ENCODE data around the gene FEN1. TPM values are rescaled to one million over a fixed set of nuclear protein-coding genes. Genes with fewer than 3 reads are reported as not detected.

Gene FEN1
- total RNA-seq, 1 donor from 2014 or later: 13.8 TPM

GRCh38 chr11:61763930-61764605 lies 28.6 kb upstream of the FEN1 start:
- Mint-ChIP-seq H3K36me3 (ENCODE audit: low read depth, unreplicated experiment) (peaks cover 4% of the 10 kb centered on the region), H3K4me3 (ENCODE audit: unreplicated experiment) (no peak overlapping the region), H3K27ac (ENCODE audit: unreplicated experiment) (no peak overlapping the region), H3K27me3 (ENCODE audit: low read depth, unreplicated experiment) (no peaks in the 10 kb centered on the region), H3K4me1 (ENCODE audit: low read depth, unreplicated experiment) (peaks cover 19% of the 10 kb centered on the region), H3K9me3 (ENCODE audit: unreplicated experiment) (no peaks in the 10 kb centered on the region)
- Histone ChIP-seq H3K79me2 (ENCODE audit: insufficient read depth, low read length) (peaks cover 30% of the 10 kb centered on the region), H2AFZ (ENCODE audit: low read depth, low read length) (no peak overlapping the region), H3K36me3 (ENCODE audit: insufficient read depth, low read length) (no peaks in the 10 kb centered on the region), H4K20me1 (ENCODE audit: insufficient read depth, low read length) (peaks cover 16% of the 10 kb centered on the region), H3K4me3 (ENCODE audit: insufficient read depth, low read depth, low read length) (no peak overlapping the region), H3K4me1 (ENCODE audit: insufficient read depth, low read length) (peaks cover 14% of the 10 kb centered on the region), H3K27me3 (ENCODE audit: insufficient read depth, low read length) (no peaks in the 10 kb centered on the region), H3K4me2 (ENCODE audit: low read length) (no peak overlapping the region), H3K27ac (ENCODE audit: low read depth, low read length) (no peak overlapping the region), H3K9ac (ENCODE audit: low read length) (no peak overlapping the region), H3K9me3 (ENCODE audit: insufficient read depth, low read depth, low read length) (no peaks in the 10 kb centered on the region)
- FAIRE-seq: no peak
- DNase-seq (ENCODE audit: low read depth): no peak
- no peak for TF ChIP-seq EZH2 (IDR thresholded peaks at IDR 0.05; ENCODE audit: insufficient read depth, low read length)
- TF ChIP-seq CTCF (IDR thresholded peaks at IDR 0.05; ENCODE audit: insufficient read depth, low read depth, low read length): no peak

GRCh38 chr11:61764606-61765260 lies 28.0 kb upstream of the FEN1 start:
- H3K27me3 ChIP-seq (ENCODE audit: insufficient read depth, low read length): no peaks in the 10 kb centered on the region
- H3K9me3 ChIP-seq (ENCODE audit: insufficient read depth, low read depth, low read length): no peaks in the 10 kb centered on the region
- no peak for FAIRE-seq
- no peak for DNase-seq (ENCODE audit: low read depth)
- no peak overlapping the region for H3K4me3 ChIP-seq (ENCODE audit: insufficient read depth, low read depth, low read length)
- Mint-ChIP-seq H3K27ac (ENCODE audit: unreplicated experiment) (no peak overlapping the region), H3K4me1 (ENCODE audit: low read depth, unreplicated experiment) (peaks cover 19% of the 10 kb centered on the region), H3K4me3 (ENCODE audit: unreplicated experiment) (no peak overlapping the region), H3K9me3 (ENCODE audit: unreplicated experiment) (no peaks in the 10 kb centered on the region), H3K27me3 (ENCODE audit: low read depth, unreplicated experiment) (no peaks in the 10 kb centered on the region), H3K36me3 (ENCODE audit: low read depth, unreplicated experiment) (peaks cover 4% of the 10 kb centered on the region)
- H3K36me3 ChIP-seq (ENCODE audit: insufficient read depth, low read length): no peaks in the 10 kb centered on the region
- no peak overlapping the region for H3K27ac ChIP-seq (ENCODE audit: low read depth, low read length)
- TF ChIP-seq CTCF (IDR thresholded peaks at IDR 0.05; ENCODE audit: insufficient read depth, low read depth, low read length) (no peak), EZH2 (IDR thresholded peaks at IDR 0.05; ENCODE audit: insufficient read depth, low read length) (no peak)
- peaks cover 20% of the 10 kb centered on the region for H3K4me1 ChIP-seq (ENCODE audit: insufficient read depth, low read length)
- H2AFZ ChIP-seq (ENCODE audit: low read depth, low read length): no peak overlapping the region
- H4K20me1 ChIP-seq (ENCODE audit: insufficient read depth, low read length): peaks cover 16% of the 10 kb centered on the region
- peaks cover 28% of the 10 kb centered on the region for H3K79me2 ChIP-seq (ENCODE audit: insufficient read depth, low read length)
- H3K4me2 ChIP-seq (ENCODE audit: low read length): no peak overlapping the region
- no peak overlapping the region for H3K9ac ChIP-seq (ENCODE audit: low read length)
